Common myeloid progenitor, CD34-positive (primary cell): Measurements from ENCODE around the gene KDM1A.

Experiments
- CTCF ChIA-PET: fragments of 350-600 bp; sonication (Branson Sonifier 250); formaldehyde crosslinking; loops from one replicate; lab custom pipeline; 2021; ENCODE audit warnings: antibody characterized with exemption; lab: Charles Lee
- POLR2A ChIA-PET: fragments of 350-600 bp; sonication (Branson Sonifier 250); formaldehyde crosslinking; loops from one replicate; lab custom pipeline; 2021; ENCODE audit warnings: antibody characterized with exemption; lab: Charles Lee
- DNase-seq, 3 donors: peaks; one replicate each; pipeline versions ENCODE4 v3.0.0 to v3.0.0-alpha.2; 2013
- H3K27ac ChIP-seq, 2 experiments: 1 replicate in 1 of 2; 2 replicates in 1 of 2; pipeline ENCODE4 v1.7.0; 2013; ENCODE audit warnings: inconsistent platforms in 2 of 2, low read length in 2 of 2, mild to moderate bottlenecking in 2 of 2, low read depth in 1 of 2, moderate library complexity in 1 of 2; ENCODE audit not compliant: severe bottlenecking in 2 of 2, insufficient read depth in 1 of 2, poor library complexity in 1 of 2
- H3K27me3 ChIP-seq, 5 experiments: replicated peaks in 2 of 5; 1 replicate in 3 of 5; 2 replicates in 2 of 5; pipeline versions ENCODE4 v1.6.1 to v1.7.0; 2013; ENCODE audit warnings: low read length in 4 of 5, mild to moderate bottlenecking in 2 of 5, moderate library complexity in 2 of 5, inconsistent platforms in 1 of 5; ENCODE audit not compliant: insufficient read depth in 5 of 5, control insufficient read depth in 4 of 5
- H3K36me3 ChIP-seq, 4 experiments: 1 replicate in 2 of 4; 2 replicates in 2 of 4; pipeline versions ENCODE4 v1.6.1 to v1.7.0; 2013; ENCODE audit warnings: low read length in 3 of 4, control low read depth in 1 of 4, mild to moderate bottlenecking in 1 of 4; ENCODE audit not compliant: control insufficient read depth in 4 of 4, insufficient read depth in 4 of 4
- H3K4me1 ChIP-seq, 4 experiments: 1 replicate in 3 of 4; 2 replicates in 1 of 4; pipeline versions ENCODE4 v1.6.1 to v1.7.1; 2013; ENCODE audit warnings: low read length in 3 of 4, mild to moderate bottlenecking in 3 of 4, control low read depth in 1 of 4, inconsistent platforms in 1 of 4, moderate library complexity in 1 of 4; ENCODE audit not compliant: control insufficient read depth in 4 of 4, insufficient read depth in 4 of 4; ENCODE audit errors: control extremely low read depth in 1 of 4
- H3K4me3 ChIP-seq, 7 experiments: 1 replicate in 4 of 7; 2 replicates in 3 of 7; pipeline versions ENCODE4 v1.5.1 to v1.7.0; 2013; ENCODE audit warnings: mild to moderate bottlenecking in 7 of 7, low read length in 6 of 7, moderate library complexity in 6 of 7, inconsistent platforms in 2 of 7, low read depth in 2 of 7, control low read depth in 1 of 7; ENCODE audit not compliant: insufficient read depth in 4 of 7, control insufficient read depth in 1 of 7; ENCODE audit errors: extremely low read depth in 1 of 7
- H3K9me3 ChIP-seq, 5 experiments: 1 replicate in 4 of 5; 2 replicates in 1 of 5; pipeline versions ENCODE4 v1.6.1 to v1.7.1; 2013; ENCODE audit warnings: low read length in 4 of 5, mild to moderate bottlenecking in 2 of 5, inconsistent platforms in 1 of 5, low read depth in 1 of 5, moderate library complexity in 1 of 5; ENCODE audit not compliant: control insufficient read depth in 4 of 5, insufficient read depth in 2 of 5; ENCODE audit errors: control extremely low read depth in 1 of 5
- WGBS: methylation state at CpG from one replicate; pipeline ENCODE4 v1.1.5; 2013; ENCODE audit not compliant: insufficient coverage; 5-methylcytosine and 5-hydroxymethylcytosine counted together

Gene KDM1A

DNA sequence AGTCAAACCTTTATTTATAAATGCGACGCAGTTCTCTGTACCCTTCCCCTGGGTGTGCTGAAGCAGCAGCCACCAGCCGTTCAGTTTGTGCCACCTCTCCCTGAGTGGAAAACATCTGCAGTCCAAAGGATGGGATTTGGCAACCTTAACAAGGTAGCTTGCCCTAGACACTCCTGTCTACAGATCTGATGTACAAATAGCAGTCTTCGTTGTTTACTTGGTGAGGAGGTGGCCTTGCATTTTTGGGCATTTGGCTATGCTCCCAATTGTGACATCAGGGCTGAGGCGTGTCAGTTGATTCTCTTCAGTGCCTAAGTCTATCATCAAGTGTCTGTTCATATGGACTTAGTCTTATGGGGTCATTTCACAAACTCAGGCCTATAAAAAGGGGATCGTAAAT lies 59.8 kb downstream of the KDM1A start:
- Histone ChIP-seq H3K4me3 (no peak overlapping the region), H3K27me3 (no peaks in the 10 kb centered on the region), H3K9me3 (no peaks in the 10 kb centered on the region), H3K4me1 (no peaks in the 10 kb centered on the region), H3K36me3 (peaks cover 18 to 84% (median 63%) of the 10 kb centered on the region in 4 experiments), H3K27ac (no peak overlapping the region)
- WGBS, result 98% methylated on average over 6 of the region's 6 CpGs
- no peak for DNase-seq
- CTCF ChIA-PET, result interaction anchor here (1.0 to 4.3 kb wide), 4 partner anchors 10 to 107 kb away, joined by 3 to 27 read pairs (median 4); no protein-coding TSS in a partner anchor
- POLR2A ChIA-PET, result no interaction called here

DNA sequence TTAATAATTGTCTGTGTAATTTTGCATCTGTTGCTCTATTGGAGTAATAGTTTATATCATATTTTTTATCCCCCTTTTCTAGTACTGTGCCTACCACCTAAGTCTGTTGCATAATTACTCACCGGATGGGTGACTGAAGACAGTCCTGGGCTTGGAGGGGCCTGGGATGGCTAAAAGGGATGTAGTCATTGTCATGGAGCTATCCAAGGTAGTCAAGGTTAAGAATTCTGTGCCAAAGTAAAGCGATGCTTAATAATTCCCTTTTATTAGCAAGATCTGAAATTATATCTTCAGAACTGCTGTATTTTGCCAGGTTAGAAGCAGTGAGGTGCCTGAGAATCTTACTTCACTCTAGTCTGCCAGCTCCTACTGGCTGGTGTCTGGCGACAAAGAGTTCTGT lies 61.6 kb downstream of the KDM1A start:
- Histone ChIP-seq H3K27me3 (no peaks in the 10 kb centered on the region), H3K27ac (no peak overlapping the region), H3K9me3 (no peaks in the 10 kb centered on the region), H3K36me3 (peaks cover 20 to 96% (median 72%) of the 10 kb centered on the region in 4 experiments), H3K4me3 (no peak overlapping the region), H3K4me1 (no peaks in the 10 kb centered on the region)
- CTCF ChIA-PET, result interaction anchor here (1.2 to 4.3 kb wide), 5 partner anchors 13 to 105 kb away, joined by 4 to 27 read pairs (median 5); no protein-coding TSS in a partner anchor
- no peak for DNase-seq
- POLR2A ChIA-PET, result no interaction called here
- WGBS, result no CpG with 5 or more reads among the region's 3 CpGs

- 98% methylated on average over 3 of the region's 3 CpGs for WGBS
- CTCF ChIA-PET, result interaction anchor here (0.8 to 4.3 kb wide), 6 partner anchors 13 to 108 kb away, joined by 3 to 27 read pairs (median 5); no protein-coding TSS in a partner anchor
- POLR2A ChIA-PET, result no interaction called here
- H3K9me3 ChIP-seq, result no peaks in the 10 kb centered on the region
- no peaks in the 10 kb centered on the region for H3K4me1 ChIP-seq
- peak in 2 of 3 donors; percentile 52 for DNase-seq
- no peaks in the 10 kb centered on the region for H3K27me3 ChIP-seq
- no peak overlapping the region for H3K4me3 ChIP-seq
- H3K36me3 ChIP-seq, result peaks cover 20 to 97% (median 75%) of the 10 kb centered on the region in 4 experiments
- no peak overlapping the region for H3K27ac ChIP-seq
These were observed 62.1 kb downstream of the KDM1A start for GRCh38 chr1:23081376-23081775.

GRCh38 chr1:23083714-23084480 lies 64.6 kb downstream of the KDM1A start:
- no peaks in the 10 kb centered on the region for H3K4me1 ChIP-seq
- ChIA-PET CTCF (interaction anchor here (21.1 kb wide), 1 partner anchor 98 kb away, joined by 478 read pairs; no protein-coding TSS in a partner anchor), POLR2A (no interaction called here)
- DNase-seq, result no peak
- WGBS, result 77% methylated on average over 5 of the region's 5 CpGs
- H3K27me3 ChIP-seq, result no peaks in the 10 kb centered on the region
- H3K4me3 ChIP-seq, result no peak overlapping the region
- no peaks in the 10 kb centered on the region for H3K9me3 ChIP-seq
- no peak overlapping the region for H3K27ac ChIP-seq
- H3K36me3 ChIP-seq, result peaks cover 25 to 99% (median 82%) of the 10 kb centered on the region in 4 experiments

DNA sequence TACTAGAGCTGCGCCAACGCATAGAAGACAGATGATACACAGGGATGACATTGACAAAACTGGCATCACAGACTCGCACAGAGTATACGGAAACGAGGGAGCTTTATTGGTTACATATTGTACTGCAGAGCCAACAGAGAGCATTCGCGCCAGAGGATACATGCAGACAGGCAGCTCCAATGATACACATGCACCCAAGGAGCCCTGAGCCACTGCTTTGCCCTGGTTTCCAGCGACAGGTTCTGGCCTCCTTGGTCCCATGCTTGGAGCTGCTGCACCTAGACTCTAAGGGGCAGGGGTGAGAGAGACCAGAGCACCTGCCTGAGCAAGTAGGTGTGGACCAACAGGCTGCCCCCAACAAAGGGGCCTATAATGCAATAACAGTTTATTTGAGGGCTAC lies 65.6 kb downstream of the KDM1A start:
- no peak for DNase-seq
- Histone ChIP-seq H3K9me3 (no peaks in the 10 kb centered on the region), H3K36me3 (peaks cover 25 to 94% (median 74%) of the 10 kb centered on the region in 4 experiments), H3K4me3 (no peak overlapping the region), H3K27me3 (no peaks in the 10 kb centered on the region), H3K27ac (no peak overlapping the region), H3K4me1 (no peaks in the 10 kb centered on the region)
- POLR2A ChIA-PET, result no interaction called here
- CTCF ChIA-PET, result interaction anchor here (0.9 to 21.1 kb wide), 4 partner anchors 9 to 110 kb away, joined by 3 to 478 read pairs (median 4); no protein-coding TSS in a partner anchor
- 93% methylated on average over 8 of the region's 8 CpGs for WGBS

- ChIA-PET POLR2A (no interaction called here), CTCF (interaction anchor here (0.9 to 21.1 kb wide), 7 partner anchors 8 to 111 kb away, joined by 3 to 478 read pairs (median 4); no protein-coding TSS in a partner anchor)
- no peak for DNase-seq
- H3K9me3 ChIP-seq, result no peaks in the 10 kb centered on the region
- no peaks in the 10 kb centered on the region for H3K27me3 ChIP-seq
- no peak overlapping the region for H3K27ac ChIP-seq
- H3K4me3 ChIP-seq, result no peak overlapping the region
- H3K4me1 ChIP-seq, result no peaks in the 10 kb centered on the region
- H3K36me3 ChIP-seq, result peaks cover 22 to 94% (median 68%) of the 10 kb centered on the region in 4 experiments
- WGBS, result 58% methylated on average over 2 of the region's 3 CpGs
These were observed 66.4 kb downstream of the KDM1A start for GRCh38 chr1:23085696-23086095.

DNA sequence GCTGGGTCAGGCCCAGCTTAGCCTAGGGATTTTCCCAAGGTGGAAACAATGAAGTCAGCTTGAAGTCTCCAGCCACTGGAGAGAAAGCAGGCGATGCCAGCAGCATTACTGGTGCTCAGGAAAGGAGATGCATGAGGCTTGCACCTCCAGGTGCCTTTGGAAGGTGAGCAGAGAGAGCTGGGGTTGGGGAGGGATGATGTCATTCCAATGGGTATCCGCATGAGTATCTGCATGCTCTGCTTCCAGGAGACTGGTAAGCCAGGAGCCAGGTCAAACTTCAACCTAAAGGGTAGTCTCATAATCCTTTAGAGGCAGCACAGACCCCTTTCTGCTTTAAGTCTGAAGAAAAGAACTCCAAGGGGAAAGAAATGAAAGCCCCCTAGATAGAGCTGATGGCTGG lies 68.8 kb downstream of the KDM1A start:
- peaks cover 16 to 94% (median 63%) of the 10 kb centered on the region in 4 experiments for H3K36me3 ChIP-seq
- H3K27me3 ChIP-seq, result no peaks in the 10 kb centered on the region
- ChIA-PET CTCF (interaction anchor here (4.7 to 21.1 kb wide), 2 partner anchors 11 to 94 kb away, joined by 26 to 478 read pairs; no protein-coding TSS in a partner anchor), POLR2A (no interaction called here)
- no peak overlapping the region for H3K27ac ChIP-seq
- H3K4me1 ChIP-seq, result no peaks in the 10 kb centered on the region
- 100% methylated on average over 2 of the region's 2 CpGs for WGBS
- no peak overlapping the region for H3K4me3 ChIP-seq
- no peaks in the 10 kb centered on the region for H3K9me3 ChIP-seq
- DNase-seq, result no peak
